Measurements from ENCODE around the gene TAB2.

Gene TAB2

DNA sequence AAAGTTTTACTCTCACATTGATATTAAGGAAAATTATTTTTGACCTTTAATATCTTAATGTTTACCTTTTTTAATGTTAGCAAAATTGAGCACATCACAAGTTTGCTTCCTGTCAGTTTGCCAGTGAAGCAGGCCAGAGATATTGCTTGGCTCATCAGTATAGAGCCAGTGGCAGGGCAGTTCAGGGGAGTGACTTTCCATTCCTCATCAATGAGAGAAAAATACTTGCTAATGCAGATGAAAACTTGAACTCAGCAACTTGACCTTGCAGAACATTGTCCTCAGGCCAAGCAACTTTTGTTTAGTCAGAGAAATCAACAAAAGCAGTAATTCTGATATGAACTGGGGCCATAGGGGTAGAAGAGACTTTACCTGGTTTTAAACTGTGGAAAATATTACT is 6.9 kb downstream of the TAB2 start:
- ChIA-PET CTCF (no interaction called here), POLR2A (no interaction called here)
- DNase-seq (ENCODE audit: extremely low spot score), result no peak
- TF ChIP-seq ARNT (IDR thresholded peaks at IDR 0.05) (no peak), SP1 (IDR thresholded peaks at IDR 0.05) (no peak), FOXA1 (IDR thresholded peaks at IDR 0.05) (no peak), CTBP1 (IDR thresholded peaks at IDR 0.05; ENCODE audit: borderline replicate concordance) (no peak)

DNA sequence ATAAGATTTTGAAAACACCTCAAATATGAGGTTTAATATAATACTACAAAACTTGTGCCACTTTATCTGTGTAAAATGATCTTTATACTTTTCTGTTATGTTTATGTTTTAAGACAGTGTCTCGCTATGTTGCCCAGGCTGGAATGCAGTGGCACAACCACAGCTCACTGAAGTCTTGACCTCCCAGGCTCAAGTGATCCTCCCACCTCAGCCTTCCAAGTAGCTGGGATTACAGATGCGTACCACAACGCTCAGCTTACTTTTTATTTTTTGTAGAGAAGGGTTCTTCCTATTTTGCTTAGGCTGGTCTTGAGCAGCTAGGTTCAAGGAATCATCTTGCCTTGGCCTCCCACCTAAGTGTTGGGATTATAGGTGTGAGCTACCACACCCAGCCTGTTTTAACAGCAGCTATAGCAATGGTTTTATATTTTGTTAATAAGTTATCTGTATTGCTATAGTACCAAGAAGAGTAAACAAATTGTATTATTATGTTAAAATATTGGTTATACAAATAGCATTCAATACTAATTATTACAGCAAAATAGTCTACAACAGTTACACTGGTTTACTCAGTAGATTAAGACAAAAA is 8.2 kb downstream of the TAB2 start:
- CTCF ChIA-PET, result no interaction called here
- TF ChIP-seq, protein P1, sequence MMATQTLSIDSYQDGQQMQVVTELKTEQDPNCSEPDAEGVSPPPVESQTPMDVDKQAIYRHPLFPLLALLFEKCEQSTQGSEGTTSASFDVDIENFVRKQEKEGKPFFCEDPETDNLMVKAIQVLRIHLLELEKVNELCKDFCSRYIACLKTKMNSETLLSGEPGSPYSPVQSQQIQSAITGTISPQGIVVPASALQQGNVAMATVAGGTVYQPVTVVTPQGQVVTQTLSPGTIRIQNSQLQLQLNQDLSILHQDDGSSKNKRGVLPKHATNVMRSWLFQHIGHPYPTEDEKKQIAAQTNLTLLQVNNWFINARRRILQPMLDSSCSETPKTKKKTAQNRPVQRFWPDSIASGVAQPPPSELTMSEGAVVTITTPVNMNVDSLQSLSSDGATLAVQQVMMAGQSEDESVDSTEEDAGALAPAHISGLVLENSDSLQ (IDR thresholded peaks at IDR 0.05), result no peak
- TF ChIP-seq LEF1 (IDR thresholded peaks at IDR 0.05; ENCODE audit: borderline replicate concordance) (no peak), SUZ12 (IDR thresholded peaks at IDR 0.05) (no peak), TARDBP (IDR thresholded peaks at IDR 0.05) (no peak), BHLHE40 (IDR thresholded peaks at IDR 0.05; ENCODE audit: borderline replicate concordance) (no peak), FOXK2 (IDR thresholded peaks at IDR 0.05) (no peak), ELF4 (IDR thresholded peaks at IDR 0.05) (no peak), ZNF384 (IDR thresholded peaks at IDR 0.05) (no peak), L3MBTL2 (conservative IDR thresholded peaks at IDR 0.05) (no peak), CTBP1 (IDR thresholded peaks at IDR 0.05; ENCODE audit: borderline replicate concordance) (no peak), FOXA1 (IDR thresholded peaks at IDR 0.05) (no peak), SP1 (IDR thresholded peaks at IDR 0.05) (no peak), HDGF (IDR thresholded peaks at IDR 0.05; ENCODE audit: borderline replicate concordance) (no peak), ARNT (IDR thresholded peaks at IDR 0.05) (no peak), FOXM1 (IDR thresholded peaks at IDR 0.05; ENCODE audit: borderline replicate concordance) (no peak), NFRKB (IDR thresholded peaks at IDR 0.05) (no peak)
- POLR2A ChIA-PET, result no interaction called here
- DNase-seq (ENCODE audit: extremely low spot score), result no peak

DNA sequence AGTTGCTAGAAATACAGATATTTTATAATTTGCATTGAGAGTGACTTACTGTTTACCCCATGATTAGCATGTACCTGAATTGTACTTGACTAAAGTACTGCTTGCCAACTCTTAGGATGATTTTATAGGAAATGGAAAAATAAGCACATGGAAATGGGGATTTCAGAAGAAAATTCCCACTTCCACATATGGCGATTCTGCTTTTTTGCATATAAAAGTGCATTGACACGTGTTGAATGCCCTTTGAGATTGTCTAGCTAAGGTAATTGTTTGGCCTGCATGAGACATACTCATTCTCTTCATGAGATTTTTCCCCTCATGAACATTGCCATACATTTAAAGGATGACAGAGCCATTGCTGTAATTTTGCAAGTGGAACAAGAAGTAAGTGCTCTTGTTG is 10.1 kb downstream of the TAB2 start:
- DNase-seq (ENCODE audit: extremely low spot score), result no peak
- CTCF ChIA-PET, result no interaction called here
- POLR2A ChIA-PET, result no interaction called here
- TF ChIP-seq ELF4 (IDR thresholded peaks at IDR 0.05) (no peak), NFRKB (IDR thresholded peaks at IDR 0.05) (no peak), HDGF (IDR thresholded peaks at IDR 0.05; ENCODE audit: borderline replicate concordance) (no peak), LEF1 (IDR thresholded peaks at IDR 0.05; ENCODE audit: borderline replicate concordance) (no peak), SP1 (IDR thresholded peaks at IDR 0.05) (no peak), FOXA1 (IDR thresholded peaks at IDR 0.05) (no peak), TARDBP (IDR thresholded peaks at IDR 0.05) (no peak), SUZ12 (IDR thresholded peaks at IDR 0.05) (no peak), FOXM1 (IDR thresholded peaks at IDR 0.05; ENCODE audit: borderline replicate concordance) (no peak), CTBP1 (IDR thresholded peaks at IDR 0.05; ENCODE audit: borderline replicate concordance) (no peak), BHLHE40 (IDR thresholded peaks at IDR 0.05; ENCODE audit: borderline replicate concordance) (no peak), ARNT (IDR thresholded peaks at IDR 0.05) (no peak), L3MBTL2 (conservative IDR thresholded peaks at IDR 0.05) (no peak), ZNF384 (IDR thresholded peaks at IDR 0.05) (no peak), FOXK2 (IDR thresholded peaks at IDR 0.05) (no peak)
- TF ChIP-seq, protein P1 (IDR thresholded peaks at IDR 0.05), result no peak

DNA sequence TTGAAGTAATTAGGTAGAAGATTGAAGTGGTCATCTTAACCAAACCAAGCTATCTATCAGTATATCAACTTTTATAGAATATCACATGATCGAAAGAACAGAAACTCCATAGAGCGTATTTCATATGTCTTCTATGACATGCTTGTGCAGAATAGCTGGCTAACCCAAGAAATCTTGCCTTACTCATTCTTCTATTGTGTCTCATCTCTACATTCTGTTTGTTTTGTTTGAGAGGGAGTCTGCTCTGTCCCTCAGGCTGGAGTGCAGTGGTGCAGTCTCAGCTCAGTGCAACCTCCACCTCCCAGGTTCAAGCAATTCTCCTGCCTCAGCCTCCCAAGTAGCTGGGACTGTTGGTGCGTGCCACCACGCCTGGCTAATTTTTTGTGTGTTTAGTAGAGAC is 10.6 kb downstream of the TAB2 start:
- ChIA-PET CTCF (interaction anchor here (0.5 kb wide), 1 partner anchor 299 kb away, joined by 3 read pairs; no protein-coding TSS in a partner anchor), POLR2A (no interaction called here)
- TF ChIP-seq FOXK2 (IDR thresholded peaks at IDR 0.05), result no peak
- TF ChIP-seq, protein P1 (IDR thresholded peaks at IDR 0.05), result no peak
- TF ChIP-seq ELF4 (IDR thresholded peaks at IDR 0.05), result no peak
- DNase-seq (ENCODE audit: extremely low spot score), result no peak

DNA sequence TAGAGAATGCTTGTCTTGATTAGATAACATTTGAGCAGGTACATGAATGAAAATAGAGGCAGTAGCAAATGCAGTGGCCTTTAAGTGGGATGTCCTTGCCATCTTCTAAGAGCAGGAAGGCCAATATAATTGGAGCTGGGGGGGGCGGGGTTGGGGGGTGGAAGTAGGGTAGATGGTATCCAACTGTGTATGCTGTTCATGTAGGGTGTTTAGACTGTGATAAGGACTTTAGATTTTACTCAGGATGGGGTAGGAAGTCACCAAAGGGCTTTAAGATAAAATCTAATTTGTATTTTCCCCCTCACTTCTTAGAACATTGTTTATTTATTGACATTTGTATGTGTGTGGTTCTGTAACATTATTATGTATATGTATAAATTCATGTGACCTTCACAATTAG is 12.0 kb downstream of the TAB2 start:
- DNase-seq (ENCODE audit: extremely low spot score), result no peak
- ChIA-PET CTCF (no interaction called here), POLR2A (interaction anchor here (0.9 kb wide), 1 partner anchor 12 kb away, joined by 3 read pairs; the partner anchor contains the start of gene TAB2)
- no peak for TF ChIP-seq L3MBTL2 (conservative IDR thresholded peaks at IDR 0.05)
- TF ChIP-seq ELF4 (IDR thresholded peaks at IDR 0.05), result no peak
- TF ChIP-seq LEF1 (IDR thresholded peaks at IDR 0.05; ENCODE audit: borderline replicate concordance), result no peak
- TF ChIP-seq FOXA1 (IDR thresholded peaks at IDR 0.05), result no peak

DNA sequence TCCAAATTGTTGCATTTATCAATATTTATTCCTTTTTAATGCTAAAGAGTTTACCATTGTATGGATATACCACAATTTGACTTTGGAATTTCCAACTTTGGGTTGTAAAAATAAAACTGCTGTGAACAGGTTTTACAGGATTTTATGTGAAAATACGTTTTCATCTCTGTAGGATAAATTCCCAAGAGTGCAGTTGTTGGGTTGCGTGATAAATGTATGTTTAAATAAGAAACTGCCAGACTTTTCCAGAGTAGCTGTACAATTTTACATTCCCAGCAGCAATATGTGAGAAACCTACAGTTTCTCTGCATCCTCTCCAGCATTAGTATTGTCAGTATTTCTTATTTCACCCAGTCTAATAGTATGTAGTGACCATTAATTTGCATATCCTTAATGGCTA is 12.6 kb downstream of the TAB2 start:
- ChIA-PET POLR2A (interaction anchor here (0.9 kb wide), 1 partner anchor 13 kb away, joined by 3 read pairs; the partner anchor contains the start of gene TAB2), CTCF (no interaction called here)
- no peak for DNase-seq (ENCODE audit: extremely low spot score)
- TF ChIP-seq LEF1 (IDR thresholded peaks at IDR 0.05; ENCODE audit: borderline replicate concordance) (no peak), FOXA1 (IDR thresholded peaks at IDR 0.05) (no peak), ELF4 (IDR thresholded peaks at IDR 0.05) (no peak), ARNT (IDR thresholded peaks at IDR 0.05) (no peak), SUZ12 (IDR thresholded peaks at IDR 0.05) (no peak), TARDBP (IDR thresholded peaks at IDR 0.05) (no peak), SP1 (IDR thresholded peaks at IDR 0.05) (no peak), L3MBTL2 (conservative IDR thresholded peaks at IDR 0.05) (no peak), CTBP1 (IDR thresholded peaks at IDR 0.05; ENCODE audit: borderline replicate concordance) (no peak), ZNF384 (IDR thresholded peaks at IDR 0.05) (no peak), HDGF (IDR thresholded peaks at IDR 0.05; ENCODE audit: borderline replicate concordance) (no peak), BHLHE40 (IDR thresholded peaks at IDR 0.05; ENCODE audit: borderline replicate concordance) (no peak), NFRKB (IDR thresholded peaks at IDR 0.05) (no peak), FOXK2 (IDR thresholded peaks at IDR 0.05) (no peak), FOXM1 (IDR thresholded peaks at IDR 0.05; ENCODE audit: borderline replicate concordance) (no peak)
- TF ChIP-seq, protein P1 (IDR thresholded peaks at IDR 0.05), result no peak
